HG03196 (cell line): ENCODE measurements around the gene CCDC148.
"Not testable (repeated sequence)": the region's sequence is repeated elsewhere in the genome, so short reads cannot be mapped to it uniquely, and the experiment has no call there.

Experiments
- ATAC-seq: cut with Tn5 transposase; IDR thresholded peaks from one replicate; pipeline ENCODE4 v1.9.1; 2021; ENCODE audit not compliant: unreplicated experiment

Gene CCDC148

GRCh38 chr2:158378926-158379325 lies 77.6 kb downstream of the CCDC148 start:
- no peak for ATAC-seq

DNA sequence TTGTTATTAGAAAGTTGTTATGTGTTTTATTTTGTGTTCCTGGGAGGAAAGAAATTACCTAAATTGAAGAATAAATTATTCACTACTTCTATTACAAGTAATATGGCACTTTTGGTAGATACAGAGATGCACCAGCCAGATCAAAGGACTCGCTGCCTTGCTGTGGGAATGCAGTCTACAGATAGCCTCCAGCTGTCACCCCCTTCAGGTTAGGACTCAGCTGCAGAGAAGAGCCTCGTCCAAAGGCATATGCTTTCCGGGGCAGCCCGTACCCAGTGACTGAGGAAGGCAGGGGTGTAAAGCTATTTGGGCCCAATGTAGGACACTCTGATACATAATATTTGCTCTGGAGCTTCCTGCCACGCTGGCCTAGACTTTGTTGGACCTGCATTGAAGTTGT lies 90.2 kb downstream of the CCDC148 start:
- no peak for ATAC-seq

DNA sequence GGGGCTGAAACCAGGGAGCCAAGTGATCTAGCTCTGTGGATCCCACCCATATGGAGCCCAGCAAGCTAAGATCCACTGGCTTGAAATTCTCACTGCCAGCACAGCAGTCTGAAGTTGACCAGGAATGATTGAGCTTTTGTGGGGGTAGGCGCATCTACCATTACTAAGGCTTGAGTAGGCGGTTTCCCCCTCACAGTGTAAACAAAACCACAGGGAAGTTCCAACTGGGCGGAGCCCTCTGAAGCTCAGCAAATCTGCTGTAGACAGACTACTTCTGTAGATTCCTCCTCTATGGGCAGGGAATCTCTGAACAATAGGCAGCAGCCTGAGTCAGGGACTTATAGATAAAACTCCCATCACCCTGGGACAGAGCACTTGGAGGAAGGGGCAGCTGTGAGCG lies 96.7 kb downstream of the CCDC148 start:
- no peak for ATAC-seq

GRCh38 chr2:158357699-158358098 lies 98.9 kb downstream of the CCDC148 start:
- no peak for ATAC-seq

DNA sequence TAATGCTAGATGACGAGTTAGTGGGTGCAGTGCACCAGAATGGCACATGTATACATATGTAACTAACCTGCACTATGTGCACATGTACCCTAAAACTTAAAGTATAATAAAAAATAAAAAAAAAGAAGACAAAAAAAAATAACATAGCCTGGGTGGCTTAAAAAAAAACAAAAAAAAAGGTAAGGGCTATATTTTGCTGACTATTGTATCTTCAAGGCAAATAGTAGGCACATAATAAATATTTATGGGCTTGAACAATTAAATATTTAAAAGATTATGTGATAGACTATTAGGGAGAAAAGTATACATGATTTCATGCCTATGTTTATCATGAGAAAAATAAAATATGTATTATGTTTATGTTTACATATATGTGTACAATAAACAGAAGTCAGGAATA lies 99.4 kb downstream of the CCDC148 start:
- ATAC-seq: no peak

GRCh38 chr2:158351466-158351816 lies 105.1 kb downstream of the CCDC148 start:
- not testable (repeated sequence) for ATAC-seq

DNA sequence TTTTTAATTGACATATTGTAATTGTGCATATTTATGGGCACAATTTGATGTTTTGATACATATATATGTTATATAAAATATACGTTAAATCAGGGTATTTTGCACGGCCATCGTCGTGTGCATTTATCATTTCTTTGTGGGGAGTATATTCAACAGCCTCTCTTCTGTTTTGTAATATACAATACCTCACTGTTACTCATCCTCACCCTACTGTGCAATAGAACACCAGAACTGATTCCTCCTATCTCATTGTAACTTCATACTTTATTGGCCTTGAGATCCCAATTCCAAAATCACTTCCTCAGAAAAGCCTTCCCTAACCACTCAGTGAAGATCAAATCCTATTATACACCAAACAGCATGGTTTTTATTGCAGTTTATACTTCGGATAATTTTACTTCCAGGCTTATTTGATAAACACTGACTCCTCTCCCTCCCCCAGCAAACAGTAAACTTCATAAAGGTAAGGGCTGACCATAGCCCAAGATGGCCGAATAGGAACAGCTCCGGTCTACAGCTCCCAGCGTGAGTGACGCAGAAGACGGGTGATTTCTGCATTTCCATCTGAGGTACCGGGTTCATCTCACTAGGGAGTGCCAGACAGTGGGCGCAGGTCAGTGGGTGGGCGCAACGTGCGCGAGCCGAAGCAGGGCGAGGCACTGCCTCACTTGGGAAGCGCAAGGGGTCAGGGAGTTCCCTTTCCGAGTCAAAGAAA lies 105.6 kb downstream of the CCDC148 start:
- ATAC-seq: not testable (repeated sequence)

DNA sequence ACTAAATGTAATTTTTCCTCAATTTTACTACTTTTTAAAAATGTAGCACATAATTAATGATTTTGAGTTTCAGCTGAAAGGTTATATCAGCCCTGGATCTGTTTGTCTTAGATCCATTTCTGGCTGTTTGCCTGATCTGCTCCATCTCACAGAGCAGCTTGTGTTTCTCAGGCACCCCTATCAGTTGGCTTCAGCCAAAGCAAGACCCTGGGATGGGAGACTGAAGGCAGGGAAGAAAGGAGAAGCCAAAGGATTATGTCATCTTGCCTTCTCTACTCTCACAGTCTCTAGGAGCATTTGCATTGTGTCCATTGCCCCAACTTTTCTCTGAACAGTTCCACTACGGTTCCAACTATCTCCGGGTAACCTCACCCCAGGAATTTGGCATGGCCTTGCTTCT lies 110.5 kb downstream of the CCDC148 start:
- ATAC-seq: no peak

- ATAC-seq: no peak
These were observed 117.0 kb downstream of the CCDC148 start for GRCh38 chr2:158339513-158339912.

- ATAC-seq: no peak
These were observed 119.5 kb downstream of the CCDC148 start for GRCh38 chr2:158337018-158337417.

GRCh38 chr2:158331799-158332198 lies 124.8 kb downstream of the CCDC148 start:
- not testable (repeated sequence) for ATAC-seq

DNA sequence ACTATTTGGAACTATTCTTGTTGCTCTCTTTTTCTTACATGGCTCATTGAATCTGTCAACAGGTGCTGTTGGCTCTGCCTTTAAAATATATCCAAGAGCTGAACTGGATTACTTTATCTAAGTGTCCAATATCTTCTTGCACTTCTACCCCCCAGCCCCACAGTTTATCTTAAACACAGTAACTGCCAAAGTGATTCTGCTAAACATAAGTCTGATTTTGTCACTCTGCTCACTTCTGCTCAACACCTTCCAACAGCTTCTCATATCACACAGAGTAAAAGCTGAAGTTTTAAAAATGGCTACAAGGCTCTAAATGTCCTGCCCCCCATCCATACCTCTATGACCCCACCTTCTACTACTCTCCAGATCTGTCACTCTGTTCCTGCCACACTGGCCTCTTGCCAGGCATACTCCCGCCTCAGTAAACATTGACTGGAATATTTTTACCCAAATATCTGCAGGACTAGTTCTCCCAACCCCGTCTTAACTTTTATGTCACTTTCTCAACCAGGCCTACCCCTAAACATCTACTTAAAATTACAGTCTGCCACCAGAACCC lies 130.7 kb downstream of the CCDC148 start:
- no peak for ATAC-seq

GRCh38 chr2:158325031-158325781 lies 131.3 kb downstream of the CCDC148 start:
- no peak for ATAC-seq

GRCh38 chr2:158323381-158323780 lies 133.2 kb downstream of the CCDC148 start:
- ATAC-seq: no peak

GRCh38 chr2:158321264-158321663 lies 135.3 kb downstream of the CCDC148 start:
- ATAC-seq: no peak

DNA sequence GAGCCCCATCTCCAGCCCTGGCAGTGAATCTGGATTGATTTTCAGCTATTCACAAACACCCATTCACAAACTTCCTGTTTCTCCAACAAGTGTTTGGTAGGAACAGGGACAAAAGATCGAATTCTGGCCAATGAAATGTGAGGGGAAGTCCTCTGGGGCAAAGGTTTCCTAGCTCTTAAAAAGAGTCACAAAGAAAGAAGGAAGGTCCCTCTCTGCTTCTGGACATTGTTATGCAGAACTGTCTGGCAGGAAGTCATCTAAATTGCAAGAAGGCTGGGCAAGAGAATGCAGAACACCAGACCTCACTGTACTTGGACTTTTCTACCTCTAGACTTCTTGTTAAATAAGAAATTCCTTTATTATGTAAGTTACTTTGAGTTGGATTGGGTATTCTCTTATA lies 137.3 kb downstream of the CCDC148 start:
- no peak for ATAC-seq

GRCh38 chr2:158317642-158318041 lies 138.9 kb downstream of the CCDC148 start:
- no peak for ATAC-seq

DNA sequence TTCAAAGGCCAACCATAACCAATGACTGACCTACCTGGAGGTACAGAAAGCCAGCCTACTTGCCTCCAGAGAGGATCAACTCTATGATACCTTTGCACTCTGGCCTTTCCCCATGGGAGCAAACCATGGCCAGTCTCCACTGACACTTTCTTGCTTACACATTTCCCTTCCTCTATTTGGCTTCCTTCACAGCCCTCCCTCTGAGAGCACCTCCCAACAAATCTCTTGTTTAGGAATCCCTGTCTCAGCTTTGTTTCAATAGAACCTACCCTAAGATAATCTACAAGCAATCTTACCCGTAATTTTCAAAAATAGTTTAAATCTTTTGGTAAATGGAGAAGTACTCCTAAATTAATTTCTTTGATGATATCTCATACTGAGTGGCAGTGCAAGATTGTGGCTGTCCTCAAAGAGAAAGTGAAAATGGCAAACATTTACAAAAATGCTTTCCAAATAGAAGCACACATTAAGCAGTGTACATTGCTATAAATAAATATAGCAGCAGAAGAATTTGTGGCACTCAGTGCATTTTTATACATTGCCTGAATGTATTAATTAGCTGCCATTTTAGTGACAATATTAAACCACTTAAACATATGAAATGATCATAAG lies 140.6 kb downstream of the CCDC148 start:
- no peak for ATAC-seq

GRCh38 chr2:158315000-158315399 lies 141.6 kb downstream of the CCDC148 start:
- no peak for ATAC-seq

DNA sequence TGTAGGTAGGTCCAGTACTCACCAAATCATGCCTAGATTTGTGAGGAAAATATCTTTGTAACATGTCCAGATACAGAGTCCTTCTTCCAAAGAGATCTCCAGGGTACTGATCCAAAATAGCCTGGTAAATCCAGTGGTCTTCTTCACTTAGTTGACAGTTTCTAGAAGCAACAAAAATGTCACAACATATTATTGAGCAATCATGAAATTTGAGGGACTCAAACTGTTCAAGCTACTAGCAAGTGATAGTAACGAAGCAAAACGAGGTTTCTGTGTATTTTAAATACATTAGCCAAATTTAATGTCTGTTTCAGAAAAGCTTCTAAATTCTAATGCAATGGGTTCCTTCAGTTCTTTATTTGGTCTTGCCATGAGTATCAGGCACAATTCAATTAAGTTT lies 142.8 kb downstream of the CCDC148 start:
- ATAC-seq: no peak

DNA sequence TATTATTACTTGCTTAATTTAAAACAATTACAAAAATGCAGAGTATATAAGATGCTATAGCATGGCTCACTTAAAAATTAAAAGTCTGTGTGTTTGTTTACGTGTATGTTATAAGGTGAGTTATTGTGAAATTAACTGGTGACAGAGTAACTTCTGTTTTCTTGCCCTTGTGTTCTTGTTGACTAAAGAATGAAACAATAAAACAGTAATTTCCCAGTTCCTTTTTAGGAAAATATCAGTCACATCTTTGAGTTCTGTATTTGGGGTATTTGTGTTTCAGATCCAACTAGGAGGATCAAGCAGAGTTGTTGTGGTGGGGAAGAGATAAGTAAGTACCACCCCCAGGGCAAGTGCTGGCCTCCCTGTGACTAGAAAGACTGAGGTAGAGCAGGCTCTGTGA lies 143.6 kb downstream of the CCDC148 start:
- no peak for ATAC-seq

DNA sequence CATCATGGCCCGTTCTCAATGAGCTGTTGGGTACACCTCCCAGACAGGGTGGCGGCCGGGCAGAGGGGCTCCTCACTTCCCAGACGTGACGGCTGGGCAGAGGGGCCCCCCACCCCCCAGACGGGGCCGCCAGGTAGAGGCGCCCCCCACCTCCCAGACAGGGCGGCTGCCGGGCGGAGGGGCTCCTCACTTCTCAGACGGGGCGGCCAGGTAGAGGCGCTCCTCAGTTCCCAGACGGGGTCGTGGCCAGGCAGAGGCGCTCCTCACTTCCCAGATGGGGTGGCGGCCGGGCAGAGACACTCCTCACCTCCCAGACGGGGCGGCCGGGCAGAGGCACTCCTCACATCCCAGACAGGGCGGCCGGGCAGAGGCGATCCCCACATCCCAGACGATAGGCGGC lies 146.1 kb downstream of the CCDC148 start:
- not testable (repeated sequence) for ATAC-seq
